ENCODE results near the gene ARHGAP28. TPM values are rescaled to one million over a fixed set of nuclear protein-coding genes. Genes with fewer than 3 reads are reported as not detected.

The ARHGAP28 gene
- total RNA-seq, 1 experiment from 2014 or later = not detected

GRCh38 chr18:6961331-6961730 is 231.8 kb downstream of the ARHGAP28 start:
- H3K27ac ChIP-seq (ENCODE audit: low read length) = no peak overlapping the region
- no peaks in the 10 kb centered on the region for H4K20me1 ChIP-seq (ENCODE audit: insufficient read depth, low read depth, low read length)
- no peak overlapping the region for H2AFZ ChIP-seq (ENCODE audit: low read length)
- no peak overlapping the region for H3K9ac ChIP-seq (ENCODE audit: low read length)
- H3K79me2 ChIP-seq (ENCODE audit: low read length) = no peaks in the 10 kb centered on the region
- no peaks in the 10 kb centered on the region for H3K9me3 ChIP-seq (ENCODE audit: low read length)
- no peaks in the 10 kb centered on the region for H3K9me2 ChIP-seq (replicated peaks; ENCODE audit: insufficient read depth, low read length)
- no peak overlapping the region for H3K4me3 ChIP-seq (ENCODE audit: low read length)
- H3K27me3 ChIP-seq (ENCODE audit: low read length) = no peaks in the 10 kb centered on the region
- H3K4me2 ChIP-seq (ENCODE audit: low read depth, low read length, poor library complexity, severe bottlenecking) = no peak overlapping the region
- H3K36me3 ChIP-seq (ENCODE audit: insufficient read depth, low read length) = no peaks in the 10 kb centered on the region
- no peak for DNase-seq
- no peaks in the 10 kb centered on the region for H3K4me1 ChIP-seq (ENCODE audit: low read length)

- no peak overlapping the region for H2AFZ ChIP-seq (ENCODE audit: low read length)
- H3K9ac ChIP-seq (ENCODE audit: low read length) = no peak overlapping the region
- H4K20me1 ChIP-seq (ENCODE audit: insufficient read depth, low read depth, low read length) = no peaks in the 10 kb centered on the region
- H3K36me3 ChIP-seq (ENCODE audit: insufficient read depth, low read length) = no peaks in the 10 kb centered on the region
- H3K27me3 ChIP-seq (ENCODE audit: low read length) = no peaks in the 10 kb centered on the region
- no peaks in the 10 kb centered on the region for H3K9me3 ChIP-seq (ENCODE audit: low read length)
- no peak overlapping the region for H3K4me3 ChIP-seq (ENCODE audit: low read length)
- DNase-seq = no peak
- H3K9me2 ChIP-seq (replicated peaks; ENCODE audit: insufficient read depth, low read length) = no peaks in the 10 kb centered on the region
- H3K27ac ChIP-seq (ENCODE audit: low read length) = no peak overlapping the region
- no peak overlapping the region for H3K4me2 ChIP-seq (ENCODE audit: low read depth, low read length, poor library complexity, severe bottlenecking)
- H3K79me2 ChIP-seq (ENCODE audit: low read length) = no peaks in the 10 kb centered on the region
- no peaks in the 10 kb centered on the region for H3K4me1 ChIP-seq (ENCODE audit: low read length)
Observed at GRCh38 chr18:6962571-6963451, 233.3 kb downstream of the ARHGAP28 start.

DNA sequence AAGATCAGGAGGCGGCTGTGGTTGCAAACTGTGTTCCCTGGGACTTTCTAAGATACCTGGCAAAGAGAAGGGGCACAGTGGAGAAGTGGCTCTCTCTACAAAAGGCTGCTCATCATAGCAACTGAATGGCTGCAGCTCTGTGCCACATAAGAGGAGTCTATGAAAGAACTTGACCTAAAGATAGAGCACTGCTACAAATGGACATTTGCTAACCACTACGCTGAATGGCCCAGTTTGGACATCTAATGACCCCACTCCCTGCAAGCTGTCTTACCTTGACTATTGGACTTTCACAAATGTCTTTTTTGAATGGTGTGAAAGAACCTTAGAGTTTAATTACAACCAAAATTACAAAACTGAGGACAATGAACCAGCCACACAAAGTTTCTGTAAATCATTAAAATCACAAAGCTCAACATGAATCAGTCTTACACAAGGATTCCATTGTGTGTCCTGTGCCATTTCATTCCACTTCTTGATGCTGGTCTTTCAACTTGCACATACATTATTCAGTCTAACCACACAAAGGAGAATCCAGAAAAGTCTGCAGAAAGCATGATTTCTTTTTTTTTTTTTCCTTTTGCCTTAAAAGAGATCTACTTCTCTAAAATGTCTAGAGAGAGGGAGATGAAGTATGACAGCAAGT is 234.1 kb downstream of the ARHGAP28 start:
- Histone ChIP-seq H3K4me3 (ENCODE audit: low read length) (no peak overlapping the region), H3K4me1 (ENCODE audit: low read length) (no peaks in the 10 kb centered on the region), H3K4me2 (ENCODE audit: low read depth, low read length, poor library complexity, severe bottlenecking) (no peak overlapping the region), H3K27ac (ENCODE audit: low read length) (no peak overlapping the region), H2AFZ (ENCODE audit: low read length) (no peak overlapping the region), H3K79me2 (ENCODE audit: low read length) (no peaks in the 10 kb centered on the region), H3K27me3 (ENCODE audit: low read length) (no peaks in the 10 kb centered on the region), H3K9me3 (ENCODE audit: low read length) (no peaks in the 10 kb centered on the region), H4K20me1 (ENCODE audit: insufficient read depth, low read depth, low read length) (no peaks in the 10 kb centered on the region), H3K9ac (ENCODE audit: low read length) (no peak overlapping the region), H3K9me2 (replicated peaks; ENCODE audit: insufficient read depth, low read length) (no peaks in the 10 kb centered on the region), H3K36me3 (ENCODE audit: insufficient read depth, low read length) (no peaks in the 10 kb centered on the region)
- DNase-seq = no peak

Small RNA genes lying within 50 kb of the gene (small RNA-seq; reads per million reads assigned to genes)
- not detected for gene RNU6-916P
